IgD-negative memory B cell (primary cell): ENCODE results near the gene RNF138. TPM values are rescaled to one million over a fixed set of nuclear protein-coding genes. Genes with fewer than 3 reads are reported as not detected.
"Not testable (repeated sequence)": the region's sequence is repeated elsewhere in the genome, so short reads cannot be mapped to it uniquely, and the experiment has no call there.

ENCODE experiments used
- H3K27ac Mint-ChIP-seq, 3 donors: one replicate each; pipeline ENCODE4 v1.8.0; 2020 to 2022; ENCODE audit warnings: mild to moderate bottlenecking in 3 of 3, mixed read lengths in 3 of 3, moderate library complexity in 1 of 3
- H3K27me3 Mint-ChIP-seq: one replicate; pipeline ENCODE4 v1.8.0; 2021; ENCODE audit warnings: mixed read lengths
- H3K36me3 Mint-ChIP-seq: one replicate; pipeline ENCODE4 v1.8.0; 2020; ENCODE audit warnings: mild to moderate bottlenecking, mixed read lengths
- H3K4me1 Mint-ChIP-seq, 3 donors: one replicate each; pipeline ENCODE4 v1.8.0; 2020 to 2022; ENCODE audit warnings: mixed read lengths in 3 of 3, mild to moderate bottlenecking in 1 of 3
- H3K4me3 Mint-ChIP-seq, 4 donors: one replicate each; pipeline ENCODE4 v1.8.0; 2020 to 2022; ENCODE audit warnings: mild to moderate bottlenecking in 4 of 4, mixed read lengths in 4 of 4, moderate library complexity in 3 of 4
- H3K9me3 Mint-ChIP-seq, 3 donors: one replicate each; pipeline ENCODE4 v1.8.0; 2020 to 2021; ENCODE audit warnings: mixed read lengths in 3 of 3, mild to moderate bottlenecking in 1 of 3
- polyA plus RNA-seq: library from polyadenylated mRNA; unstranded; fragments of 300-500 nt; fragmentation: Illumina TruSeq; gene quantifications from one replicate; pipeline ENCODE4 v1.2.3, GENCODE V29; 2021

RNF138 gene
- polyA plus RNA-seq, 1 donor from 2014 or later = 62.4 TPM

DNA sequence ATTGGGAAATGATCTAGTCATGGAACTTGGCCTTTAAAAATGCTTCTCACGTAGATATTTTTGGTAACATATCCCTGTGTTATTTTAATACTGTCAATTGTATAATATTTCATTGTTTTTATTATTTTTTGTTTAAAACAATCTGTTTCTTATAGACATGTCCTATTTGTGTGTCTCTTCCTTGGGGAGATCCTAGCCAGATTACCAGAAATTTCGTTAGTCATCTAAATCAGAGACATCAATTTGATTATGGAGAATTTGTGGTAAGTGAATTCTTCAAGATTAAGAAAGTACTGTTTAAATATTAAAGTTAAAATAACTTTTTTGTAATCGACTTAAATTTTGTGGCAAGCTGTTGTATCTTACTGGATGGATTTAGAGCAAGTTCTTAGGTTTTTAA lies 34.9 kb downstream of the RNF138 start:
- Mint-ChIP-seq H3K27me3 (no peaks in the 10 kb centered on the region), H3K4me1 (no peaks in the 10 kb centered on the region), H3K36me3 (peaks cover 5% of the 10 kb centered on the region), H3K4me3 (no peak overlapping the region), H3K9me3 (no peaks in the 10 kb centered on the region), H3K27ac (no peak overlapping the region)

DNA sequence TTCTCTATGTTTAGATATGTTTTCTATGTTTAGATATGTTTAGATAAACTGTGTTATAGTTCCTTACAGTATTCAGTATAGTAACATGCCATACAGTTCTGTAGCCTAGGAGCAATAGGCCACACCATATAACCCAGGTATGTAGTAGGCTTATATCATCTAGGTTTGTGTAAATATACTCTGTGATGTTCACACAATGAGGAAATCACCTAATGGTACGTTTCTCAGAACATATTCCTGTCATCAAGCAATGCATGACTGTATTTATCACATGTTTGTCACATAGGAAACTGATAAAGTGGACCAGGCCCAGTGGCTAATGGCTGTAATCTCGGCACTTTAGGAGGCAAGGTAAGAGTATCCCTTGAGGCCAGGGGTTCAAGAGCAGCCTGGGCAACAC lies 44.0 kb downstream of the RNF138 start:
- Mint-ChIP-seq H3K4me3 (no peak overlapping the region), H3K9me3 (no peaks in the 10 kb centered on the region), H3K27ac (no peak overlapping the region)

DNA sequence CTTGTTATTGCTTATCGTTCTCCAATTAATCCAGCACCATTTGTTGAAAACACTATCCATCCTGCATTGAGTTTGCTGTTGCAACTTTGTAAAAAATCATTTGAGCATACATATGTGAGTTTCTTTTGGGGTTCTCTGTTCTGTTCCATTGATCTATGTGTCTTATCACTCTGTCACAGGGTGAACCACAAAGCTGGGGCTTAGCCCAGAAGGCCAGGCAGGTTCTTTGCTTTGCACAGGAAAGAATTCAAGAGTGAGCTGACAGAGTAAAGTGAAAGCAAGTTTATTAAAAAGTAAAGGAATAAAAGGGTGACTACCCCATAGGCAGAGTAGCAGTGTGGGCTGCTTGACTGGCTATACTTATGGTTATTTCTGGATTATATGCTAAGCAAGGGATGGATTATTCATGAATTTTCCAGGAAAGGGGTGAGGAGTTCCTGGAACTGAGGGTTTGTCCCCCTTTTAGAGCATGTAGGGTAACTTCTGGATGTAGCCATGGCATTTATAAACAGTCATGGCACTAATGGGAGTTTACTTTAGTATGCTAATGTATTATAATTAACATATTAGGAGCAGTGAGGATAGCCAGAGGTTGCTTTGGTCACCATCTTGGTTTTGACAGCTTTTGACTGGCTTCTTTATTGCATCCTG lies 46.8 kb downstream of the RNF138 start:
- Mint-ChIP-seq H3K4me1 (no peaks in the 10 kb centered on the region), H3K27me3 (no peaks in the 10 kb centered on the region), H3K36me3 (peaks cover 2% of the 10 kb centered on the region), H3K27ac (peak overlapping the region in 2 of 3 donors; percentile 3 to 44), H3K9me3 (no peaks in the 10 kb centered on the region), H3K4me3 (no peak overlapping the region)

More for the DNA sequence above, 44.0 kb downstream of the RNF138 start:
- Mint-ChIP-seq H3K4me1 (no peaks in the 10 kb centered on the region), H3K27me3 (no peaks in the 10 kb centered on the region), H3K36me3 (peaks cover 2% of the 10 kb centered on the region)

DNA sequence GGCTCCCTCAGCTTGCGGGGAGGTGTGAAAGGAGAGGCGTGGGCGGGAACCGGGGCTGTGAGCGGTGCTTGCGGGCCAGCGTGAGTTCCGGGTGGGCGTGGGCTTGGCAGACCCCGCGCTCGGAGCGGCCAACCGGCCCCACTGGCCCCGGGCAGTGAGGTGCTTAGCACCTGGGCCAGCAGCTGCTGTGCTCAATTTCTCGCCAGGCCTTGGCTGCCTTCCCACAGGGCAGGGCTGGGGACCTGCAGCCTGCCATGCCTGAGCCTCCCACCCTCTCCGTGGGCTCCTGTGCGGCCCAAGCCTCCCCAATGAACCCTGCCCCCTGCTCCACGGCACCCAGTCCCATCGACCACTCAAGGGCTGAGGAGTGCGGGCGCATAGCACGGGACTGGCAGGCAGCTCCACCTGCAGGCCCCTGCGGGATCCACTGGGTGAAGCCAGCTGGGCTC lies 48.2 kb downstream of the RNF138 start:
- H3K27me3 Mint-ChIP-seq = no peaks in the 10 kb centered on the region
- no peak overlapping the region for H3K4me3 Mint-ChIP-seq
- no peaks in the 10 kb centered on the region for H3K9me3 Mint-ChIP-seq
- H3K27ac Mint-ChIP-seq = no peak overlapping the region
- no peaks in the 10 kb centered on the region for H3K36me3 Mint-ChIP-seq
- no peaks in the 10 kb centered on the region for H3K4me1 Mint-ChIP-seq

DNA sequence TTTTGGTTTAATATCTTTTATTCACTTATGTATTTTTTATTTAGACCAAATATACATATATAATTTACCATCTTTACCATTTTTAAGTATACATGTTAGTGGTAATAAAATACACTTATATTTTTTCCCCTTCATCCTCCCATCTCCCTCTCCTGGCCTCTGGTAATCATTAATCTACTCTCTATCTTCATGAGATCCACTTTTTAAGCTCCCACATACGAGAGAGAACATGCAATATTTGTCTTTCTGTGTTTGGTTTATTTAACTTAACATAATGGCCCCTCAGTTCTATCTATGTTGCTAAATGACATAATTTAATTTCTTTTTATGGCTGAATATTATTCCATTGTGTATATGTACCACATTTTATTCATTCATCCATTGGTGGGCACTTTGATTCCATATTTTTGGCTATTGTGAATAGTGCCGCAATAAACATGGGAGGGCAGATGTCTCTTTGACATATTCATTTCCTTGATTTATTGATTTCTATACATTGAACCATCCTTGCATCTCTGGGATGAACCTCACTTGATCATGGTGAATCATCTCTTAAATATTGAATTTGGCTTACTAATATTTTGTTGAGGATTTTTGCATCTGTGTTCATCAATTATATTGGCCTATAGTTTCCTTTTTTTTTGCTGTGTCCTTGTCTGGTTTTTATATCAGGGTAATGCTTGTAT lies 56.7 kb downstream of the RNF138 start:
- H3K9me3 Mint-ChIP-seq = peaks cover 0 to 4% (median 2%) of the 10 kb centered on the region in 3 donors
- H3K27ac Mint-ChIP-seq = no peak overlapping the region
- H3K36me3 Mint-ChIP-seq = peaks cover 7% of the 10 kb centered on the region
- peaks cover 2% of the 10 kb centered on the region for H3K27me3 Mint-ChIP-seq
- H3K4me1 Mint-ChIP-seq = peaks cover 0 to 5% (median 5%) of the 10 kb centered on the region in 3 donors
- no peak overlapping the region for H3K4me3 Mint-ChIP-seq

DNA sequence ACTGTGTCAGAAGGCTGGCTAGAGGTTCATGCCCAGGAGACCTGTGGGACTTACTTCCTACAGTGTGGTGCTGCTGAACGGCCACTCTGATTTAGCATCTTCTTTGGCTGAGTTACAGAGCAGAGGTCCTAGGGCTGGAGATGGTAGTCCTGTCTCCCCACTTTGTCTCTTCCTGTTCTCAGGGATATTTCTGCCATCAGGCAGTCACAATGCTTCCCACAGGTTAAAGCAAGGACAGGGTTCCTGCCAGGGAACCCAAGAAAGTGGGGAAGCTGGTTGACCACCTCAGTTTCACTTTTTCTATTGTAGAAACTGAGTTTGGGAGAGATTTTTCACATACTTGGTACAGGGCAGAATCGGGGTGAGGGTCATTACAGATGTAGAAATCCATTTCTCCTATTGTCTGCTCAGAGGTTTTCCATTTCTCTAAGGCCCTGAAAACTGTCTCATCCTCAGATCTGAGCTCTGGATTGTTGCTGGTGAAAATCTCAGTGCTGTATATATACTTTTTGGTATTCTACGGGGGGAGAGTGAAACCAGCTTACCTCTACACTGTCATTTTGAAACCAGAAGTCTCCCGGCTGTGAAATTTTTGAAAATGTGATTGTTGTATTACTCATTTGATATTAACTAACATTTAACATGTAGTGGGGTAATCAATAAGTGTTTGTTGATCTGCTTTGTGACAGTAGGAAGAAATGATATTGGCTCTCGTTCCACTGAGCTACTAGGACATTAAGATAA lies 61.2 kb downstream of the RNF138 start:
- peak overlapping the region in 1 of 4 donors; percentile 47 for H3K4me3 Mint-ChIP-seq
- H3K36me3 Mint-ChIP-seq = peaks cover 7% of the 10 kb centered on the region
- peaks cover 2 to 4% (median 2%) of the 10 kb centered on the region in 3 donors for H3K9me3 Mint-ChIP-seq
- no peak overlapping the region for H3K27ac Mint-ChIP-seq
- peaks cover 0 to 6% (median 6%) of the 10 kb centered on the region in 3 donors for H3K4me1 Mint-ChIP-seq
- H3K27me3 Mint-ChIP-seq = peaks cover 4% of the 10 kb centered on the region

DNA sequence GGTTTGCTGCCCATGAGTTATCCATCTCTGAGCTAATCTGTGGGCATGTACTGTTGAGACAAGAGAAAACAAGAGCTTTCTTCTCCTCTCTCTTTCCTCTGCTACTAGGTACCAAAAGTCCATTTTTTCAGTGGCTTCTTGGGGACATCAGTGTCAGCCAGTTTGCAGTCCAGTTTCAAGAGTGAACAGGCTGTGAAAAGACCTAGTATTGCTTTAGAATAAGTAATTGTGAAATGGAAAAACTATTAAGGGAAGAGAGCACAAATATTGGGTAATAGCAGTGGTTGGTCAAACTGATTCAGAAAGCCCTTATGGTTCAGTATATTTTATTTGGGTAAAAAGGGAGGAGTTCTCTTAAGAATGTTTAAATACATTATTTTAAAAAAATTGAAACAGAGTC lies 65.2 kb downstream of the RNF138 start:
- no peak overlapping the region for H3K4me3 Mint-ChIP-seq
- no peak overlapping the region for H3K27ac Mint-ChIP-seq
- peaks cover 0 to 11% (median 9%) of the 10 kb centered on the region in 3 donors for H3K4me1 Mint-ChIP-seq
- peaks cover 6% of the 10 kb centered on the region for H3K27me3 Mint-ChIP-seq
- H3K9me3 Mint-ChIP-seq = peaks cover 0 to 2% (median 2%) of the 10 kb centered on the region in 3 donors
- H3K36me3 Mint-ChIP-seq = peaks cover 6% of the 10 kb centered on the region

DNA sequence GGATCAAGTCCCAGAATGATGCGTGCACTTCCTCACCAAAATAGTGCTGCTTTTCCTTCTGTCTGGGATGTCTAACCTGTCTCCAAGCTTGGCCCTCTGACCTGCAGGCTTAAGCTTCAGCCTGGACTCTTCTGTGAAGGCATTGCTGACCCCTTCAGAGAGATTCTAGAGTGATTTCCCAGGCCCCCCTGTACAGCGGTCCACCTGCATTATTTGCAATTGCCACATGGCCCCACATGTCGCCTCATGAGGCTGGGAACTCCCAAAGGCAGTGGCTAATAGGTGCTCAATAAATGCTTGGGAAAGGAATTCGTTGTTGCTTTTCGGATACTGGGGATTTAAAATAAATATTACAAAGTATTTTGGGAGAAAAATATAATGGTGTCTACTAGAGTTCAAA lies 65.9 kb downstream of the RNF138 start:
- Mint-ChIP-seq H3K9me3 (peaks cover 0 to 2% (median 0%) of the 10 kb centered on the region in 3 donors), H3K36me3 (peaks cover 4% of the 10 kb centered on the region), H3K27me3 (peaks cover 6% of the 10 kb centered on the region), H3K4me3 (peak overlapping the region in 1 of 4 donors; percentile 87), H3K27ac (no peak overlapping the region), H3K4me1 (peaks cover 0 to 11% (median 9%) of the 10 kb centered on the region in 3 donors)

DNA sequence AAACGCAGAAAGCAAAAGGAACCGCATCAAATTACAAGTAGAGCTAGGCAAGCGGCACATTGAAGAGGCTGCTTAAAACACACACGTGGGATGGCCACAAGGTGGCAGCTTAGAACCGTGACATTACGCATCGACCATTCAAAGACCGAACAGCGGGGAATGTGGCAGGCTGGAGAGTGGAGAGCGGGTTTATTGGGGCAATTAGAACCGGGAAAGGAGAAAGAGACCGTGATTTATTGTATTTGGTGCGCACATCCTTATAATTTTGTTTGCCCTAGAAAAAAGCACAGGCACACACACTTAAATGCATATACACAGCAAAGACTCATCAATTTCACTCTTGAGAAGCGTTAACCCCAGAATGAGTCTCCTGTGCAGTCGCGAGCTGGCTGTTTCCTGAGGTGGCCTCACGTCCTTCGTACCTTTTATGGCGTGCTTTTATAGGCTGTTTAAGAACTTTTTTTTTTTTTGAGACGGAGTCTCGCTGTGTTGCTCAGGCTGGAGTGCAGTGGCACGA lies 66.5 kb downstream of the RNF138 start:
- Mint-ChIP-seq H3K4me1 (peaks cover 0 to 8% (median 5%) of the 10 kb centered on the region in 3 donors), H3K36me3 (peaks cover 2% of the 10 kb centered on the region), H3K27ac (no peak overlapping the region), H3K4me3 (peak overlapping the region in 3 of 4 donors; percentile 22 to 87 (median 82)), H3K9me3 (peaks cover 0 to 2% (median 0%) of the 10 kb centered on the region in 3 donors), H3K27me3 (peaks cover 4% of the 10 kb centered on the region)

DNA sequence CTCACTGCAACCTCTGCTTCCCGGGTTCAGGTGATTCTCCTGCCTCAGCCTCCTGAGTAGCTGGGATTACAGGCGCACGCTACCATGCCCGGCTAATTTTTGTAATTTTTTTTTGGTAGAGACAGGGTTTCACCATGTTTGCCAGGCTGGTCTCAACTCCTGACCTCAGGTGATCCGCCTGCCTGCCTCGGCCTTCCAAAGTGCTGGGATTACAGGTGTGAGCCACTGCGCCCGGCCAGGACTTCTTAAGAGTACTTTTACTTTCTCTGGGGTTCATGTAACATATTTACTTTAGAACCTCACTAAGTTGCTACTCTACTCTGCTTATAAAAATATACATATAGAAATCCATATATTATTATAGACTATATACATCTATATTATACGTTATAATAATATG lies 67.0 kb downstream of the RNF138 start:
- H3K9me3 Mint-ChIP-seq, H3K27me3 Mint-ChIP-seq, H3K27ac Mint-ChIP-seq, H3K4me1 Mint-ChIP-seq, H3K36me3 Mint-ChIP-seq: not testable (repeated sequence)
- H3K4me3 Mint-ChIP-seq = peak overlapping the region in 2 of 4 donors; percentile 82 to 87

DNA sequence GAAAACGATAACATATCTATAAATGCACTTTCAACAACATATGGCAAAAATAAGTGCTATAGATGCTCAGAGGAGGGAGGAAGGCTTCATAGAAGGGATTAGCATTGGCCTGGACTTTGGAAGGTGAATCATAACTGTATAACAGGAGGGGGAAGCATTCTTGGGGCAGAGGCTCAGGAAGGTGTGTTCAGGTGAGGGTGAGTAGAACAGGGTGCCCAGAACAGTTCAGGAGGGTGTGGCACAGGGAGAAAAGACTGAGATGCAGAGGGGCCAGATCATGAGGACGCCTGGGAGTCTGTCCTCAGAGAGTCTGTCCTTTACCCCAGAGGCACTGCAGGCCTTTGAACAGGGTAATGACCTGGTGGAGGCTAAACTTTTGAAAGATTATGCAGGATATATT lies 68.9 kb downstream of the RNF138 start:
- Mint-ChIP-seq H3K4me1 (peaks cover 0 to 6% (median 4%) of the 10 kb centered on the region in 3 donors), H3K27ac (no peak overlapping the region), H3K27me3 (peaks cover 4% of the 10 kb centered on the region), H3K4me3 (no peak overlapping the region), H3K36me3 (no peaks in the 10 kb centered on the region), H3K9me3 (no peaks in the 10 kb centered on the region)

DNA sequence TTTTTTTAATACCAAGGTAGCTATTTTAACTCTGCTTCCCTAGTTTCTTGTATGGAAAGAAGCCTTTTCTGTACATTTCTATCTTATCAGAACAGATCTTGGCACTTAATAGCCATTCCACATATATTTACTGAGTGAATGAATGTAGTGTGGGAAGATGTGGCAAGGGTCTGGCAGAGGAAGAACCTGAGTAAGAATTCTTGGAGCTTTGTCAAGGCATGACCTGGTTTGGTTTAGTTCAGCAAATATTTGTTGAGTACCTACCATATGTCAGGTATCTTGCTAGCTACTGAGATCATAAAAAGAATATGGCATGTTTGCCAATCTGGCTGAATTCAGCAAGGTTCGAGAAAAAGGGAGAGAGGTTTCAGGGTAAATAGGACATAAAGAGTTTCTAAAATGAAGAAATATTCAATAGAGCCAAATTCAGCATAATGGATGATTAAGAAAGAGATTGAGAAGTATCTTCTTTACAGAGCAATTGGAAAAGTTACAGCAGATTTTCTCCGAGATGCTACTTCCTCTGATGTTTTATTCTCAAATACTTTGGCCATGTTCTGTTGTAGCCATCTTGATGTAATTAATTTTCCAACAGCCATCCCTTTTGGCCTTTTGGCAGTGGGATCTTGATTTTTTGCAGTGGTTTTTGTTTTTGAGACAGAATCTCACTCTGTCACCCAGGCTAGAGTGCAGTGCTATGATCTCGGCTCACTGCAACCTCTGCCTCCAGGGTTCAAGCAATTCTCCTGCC lies 76.5 kb downstream of the RNF138 start:
- H3K4me3 Mint-ChIP-seq = no peak overlapping the region
- H3K27ac Mint-ChIP-seq = no peak overlapping the region
- peaks cover 2% of the 10 kb centered on the region for H3K36me3 Mint-ChIP-seq
- H3K9me3 Mint-ChIP-seq = peaks cover 0 to 2% (median 0%) of the 10 kb centered on the region in 3 donors
- H3K27me3 Mint-ChIP-seq = peaks cover 3% of the 10 kb centered on the region
- peaks cover 0 to 1% (median 0%) of the 10 kb centered on the region in 3 donors for H3K4me1 Mint-ChIP-seq

DNA sequence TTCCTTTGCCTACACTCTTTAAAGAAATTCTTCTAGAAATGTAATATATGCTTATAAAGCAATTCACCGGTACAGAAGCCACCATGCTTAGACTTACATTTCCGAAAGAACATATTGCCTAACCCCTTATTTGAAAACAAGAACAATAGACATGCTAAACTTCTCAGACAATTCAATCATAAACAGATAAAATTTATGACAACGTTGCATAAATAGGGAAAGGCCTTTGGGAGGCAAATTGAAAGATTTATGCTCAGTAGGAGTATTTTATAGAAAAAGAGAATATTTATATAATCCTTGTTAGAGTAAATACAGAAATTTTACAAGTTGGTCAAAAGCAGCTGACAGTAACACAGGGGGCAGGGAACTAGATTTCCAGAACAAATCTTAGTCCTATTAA lies 82.0 kb downstream of the RNF138 start:
- peaks cover 2% of the 10 kb centered on the region for H3K36me3 Mint-ChIP-seq
- H3K4me3 Mint-ChIP-seq = no peak overlapping the region
- no peak overlapping the region for H3K27ac Mint-ChIP-seq
- peaks cover 0 to 2% (median 0%) of the 10 kb centered on the region in 3 donors for H3K9me3 Mint-ChIP-seq
- peaks cover 0 to 1% (median 0%) of the 10 kb centered on the region in 3 donors for H3K4me1 Mint-ChIP-seq
- H3K27me3 Mint-ChIP-seq = peaks cover 1% of the 10 kb centered on the region

DNA sequence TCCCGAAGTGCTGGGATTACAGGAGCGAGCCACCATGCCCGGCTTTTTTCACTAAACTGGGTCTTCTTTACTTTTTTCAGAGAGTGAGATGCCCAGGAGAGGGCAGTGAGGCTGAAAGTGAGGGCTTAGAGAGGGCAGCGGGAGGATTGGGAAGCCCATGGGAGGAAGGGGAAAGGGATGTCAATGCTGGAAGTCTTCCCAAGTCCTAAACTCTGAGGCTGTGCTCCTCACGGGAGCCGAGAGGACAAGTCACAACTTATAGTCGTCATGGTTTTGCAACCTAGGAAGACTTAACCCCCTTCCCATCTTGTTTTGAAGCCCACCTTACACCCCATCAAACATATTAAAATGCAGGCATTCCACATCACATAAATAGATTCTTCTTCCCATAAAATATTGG lies 83.0 kb downstream of the RNF138 start:
- H3K4me1 Mint-ChIP-seq = peaks cover 0 to 1% (median 0%) of the 10 kb centered on the region in 3 donors

More for the DNA sequence above, 83.0 kb downstream of the RNF138 start:
- peaks cover 2% of the 10 kb centered on the region for H3K36me3 Mint-ChIP-seq
- H3K27me3 Mint-ChIP-seq = peaks cover 1% of the 10 kb centered on the region
- no peak overlapping the region for H3K27ac Mint-ChIP-seq
- H3K9me3 Mint-ChIP-seq = no peaks in the 10 kb centered on the region
- no peak overlapping the region for H3K4me3 Mint-ChIP-seq
